AG09319 (cell line): ENCODE results near the gene LYAR.

Experiments
- DNase-seq: peaks from one replicate; pipeline ENCODE4 v3.0.0-alpha.2; 2010; ENCODE audit warnings: low read depth; ENCODE audit errors: extremely low read depth
- CTCF ChIP-seq: IDR thresholded peaks from 2 replicates; pipeline ENCODE4 v1.5.1; 2011; ENCODE audit warnings: low read depth, mild to moderate bottlenecking, inconsistent platforms, low read length, moderate library complexity

The LYAR gene

GRCh38 chr4:4227510-4228355 is 62.2 kb downstream of the LYAR start:
- DNase-seq, result no peak
- no peak for TF ChIP-seq CTCF

GRCh38 chr4:4226606-4227438 is 63.1 kb downstream of the LYAR start, which contains the start of gene OTOP1:
Gene OTOP1, minus strand, starts transcription at chr4:4226929. Its CDS starts 65 bp downstream, at chr4:4226864.
- DNase-seq, result no peak
- no peak for TF ChIP-seq CTCF

GRCh38 chr4:4225915-4226605 is 63.9 kb downstream of the LYAR start:
- TF ChIP-seq CTCF, result no peak

More at GRCh38 chr4:4225915-4226605, 63.9 kb downstream of the LYAR start:
- DNase-seq, result no peak
